Measurements from ENCODE around the gene TRIP10. TPM values are rescaled to one million over a fixed set of nuclear protein-coding genes. Genes with fewer than 3 reads are reported as not detected.
"Not testable (repeated sequence)": the region's sequence is repeated elsewhere in the genome, so short reads cannot be mapped to it uniquely, and the experiment has no call there.

Gene TRIP10
- polyA plus RNA-seq, 3 donors, result 1.5 to 2.4 (median 1.9) TPM

DNA sequence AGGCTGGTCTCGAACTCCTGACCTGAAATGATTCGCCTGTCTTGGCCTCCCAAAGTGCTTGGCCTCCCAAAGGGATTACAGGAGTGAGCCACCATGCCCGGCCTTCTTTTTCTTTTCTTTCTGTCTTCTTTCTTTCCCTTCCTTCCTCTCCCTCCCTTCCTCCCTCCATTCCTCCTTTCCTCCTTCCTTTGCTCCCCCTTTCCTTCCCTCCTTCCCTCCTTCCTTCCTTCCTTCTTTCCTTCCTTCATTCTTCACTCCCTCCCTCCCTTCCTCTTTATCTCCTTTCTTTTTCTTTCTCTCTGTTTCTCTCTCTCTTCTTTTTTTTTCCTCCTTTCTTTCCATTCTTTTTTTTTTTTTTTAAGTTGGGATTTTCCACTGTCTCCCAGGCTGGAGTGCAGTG lies 31.1 kb upstream of the TRIP10 start:
- Histone ChIP-seq H3K27ac (ENCODE audit: low read depth in 1 of 2, low read length in 2 of 2) (no peak overlapping the region), H3K4me2 (replicated peaks; ENCODE audit: extremely low read depth, low read length, poor library complexity, severe bottlenecking) (no peak overlapping the region), H2AFZ (ENCODE audit: insufficient read depth, low read depth, low read length, poor library complexity, severe bottlenecking) (no peak overlapping the region), H3K27me3 (ENCODE audit: control insufficient read depth in 2 of 2, insufficient read depth in 2 of 2, low read length in 2 of 2) (peaks cover 3 to 28% of the 10 kb centered on the region in 2 donors), H3K4me1 (ENCODE audit: control insufficient read depth in 1 of 2, insufficient read depth in 2 of 2, low read length in 2 of 2) (no peaks in the 10 kb centered on the region), H3K9me3 (replicated peaks in 1 of 2; ENCODE audit: control insufficient read depth in 1 of 2, insufficient read depth in 1 of 2, low read length in 2 of 2) (no peaks in the 10 kb centered on the region), H3K79me2 (ENCODE audit: insufficient read depth, low read length) (no peaks in the 10 kb centered on the region), H4K20me1 (ENCODE audit: insufficient read depth, low read length) (no peaks in the 10 kb centered on the region), H3K36me3 (replicated peaks in 1 of 2; ENCODE audit: control insufficient read depth in 1 of 2, insufficient read depth in 2 of 2, low read length in 2 of 2) (no peaks in the 10 kb centered on the region), H3K4me3 (replicated peaks in 1 of 3; ENCODE audit: low read depth in 2 of 3, low read length in 3 of 3) (no peak overlapping the region), H3K9ac (ENCODE audit: insufficient read depth, low read length, poor library complexity, severe bottlenecking) (no peak overlapping the region)
- intact Hi-C loops (cut with micrococcal nuclease), result loop anchor here in 1 of 2 donors (10.0 kb wide), 1 partner anchor 64 kb away; no protein-coding TSS in a partner anchor
- peaks cover 43 to 59% (median 47%) of the 10 kb centered on the region in 3 donors for H3K27me3 Mint-ChIP-seq (ENCODE audit: low read depth in 3 of 3)
- H3K4me1 Mint-ChIP-seq, result peaks cover 9% of the 10 kb centered on the region
- DNase-seq, result no peak
- no peaks in the 10 kb centered on the region for H3K36me3 Mint-ChIP-seq
- TF ChIP-seq, protein P1, sequence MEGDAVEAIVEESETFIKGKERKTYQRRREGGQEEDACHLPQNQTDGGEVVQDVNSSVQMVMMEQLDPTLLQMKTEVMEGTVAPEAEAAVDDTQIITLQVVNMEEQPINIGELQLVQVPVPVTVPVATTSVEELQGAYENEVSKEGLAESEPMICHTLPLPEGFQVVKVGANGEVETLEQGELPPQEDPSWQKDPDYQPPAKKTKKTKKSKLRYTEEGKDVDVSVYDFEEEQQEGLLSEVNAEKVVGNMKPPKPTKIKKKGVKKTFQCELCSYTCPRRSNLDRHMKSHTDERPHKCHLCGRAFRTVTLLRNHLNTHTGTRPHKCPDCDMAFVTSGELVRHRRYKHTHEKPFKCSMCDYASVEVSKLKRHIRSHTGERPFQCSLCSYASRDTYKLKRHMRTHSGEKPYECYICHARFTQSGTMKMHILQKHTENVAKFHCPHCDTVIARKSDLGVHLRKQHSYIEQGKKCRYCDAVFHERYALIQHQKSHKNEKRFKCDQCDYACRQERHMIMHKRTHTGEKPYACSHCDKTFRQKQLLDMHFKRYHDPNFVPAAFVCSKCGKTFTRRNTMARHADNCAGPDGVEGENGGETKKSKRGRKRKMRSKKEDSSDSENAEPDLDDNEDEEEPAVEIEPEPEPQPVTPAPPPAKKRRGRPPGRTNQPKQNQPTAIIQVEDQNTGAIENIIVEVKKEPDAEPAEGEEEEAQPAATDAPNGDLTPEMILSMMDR (IDR thresholded peaks at IDR 0.05), result no peak
- WGBS (ENCODE audit: insufficient coverage), result 91% methylated on average over 3 of the region's 3 CpGs
- peak overlapping the region in 1 of 7 donors; percentile 33 for H3K27ac Mint-ChIP-seq
- peak overlapping the region in 1 of 2 donors; percentile 44 for H3K4me3 Mint-ChIP-seq
- H3K9me3 Mint-ChIP-seq, result peaks cover 0 to 12% (median 0%) of the 10 kb centered on the region in 7 donors

DNA sequence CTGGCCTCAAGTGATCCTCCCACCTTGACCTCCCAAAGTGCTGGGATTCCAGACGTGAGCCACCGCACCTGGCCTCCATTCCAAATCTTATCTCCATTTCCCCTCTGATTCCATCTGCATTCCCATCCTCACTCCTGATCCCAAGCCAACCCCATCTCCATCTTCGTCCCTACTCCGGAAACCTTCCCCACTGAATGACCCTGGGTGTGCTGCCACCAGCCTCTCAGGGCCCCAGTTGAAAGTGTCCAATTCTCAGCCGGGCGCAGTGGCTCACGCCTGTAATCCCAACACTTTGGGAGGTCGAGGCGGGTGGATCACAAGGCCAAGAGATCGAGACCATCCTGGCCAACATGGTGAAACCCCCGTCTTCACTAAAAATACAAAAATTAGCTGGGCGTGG lies 30.6 kb upstream of the TRIP10 start:
- not testable (repeated sequence) for H3K9ac ChIP-seq (ENCODE audit: insufficient read depth, low read length, poor library complexity, severe bottlenecking); DNase-seq; H3K79me2 ChIP-seq (ENCODE audit: insufficient read depth, low read length); H3K4me1 ChIP-seq (ENCODE audit: control insufficient read depth in 1 of 2, insufficient read depth in 2 of 2, low read length in 2 of 2); H3K27ac ChIP-seq (ENCODE audit: low read depth in 1 of 2, low read length in 2 of 2); H3K9me3 ChIP-seq (replicated peaks in 1 of 2; ENCODE audit: control insufficient read depth in 1 of 2, insufficient read depth in 1 of 2, low read length in 2 of 2); H3K4me1 Mint-ChIP-seq; H3K36me3 ChIP-seq (replicated peaks in 1 of 2; ENCODE audit: control insufficient read depth in 1 of 2, insufficient read depth in 2 of 2, low read length in 2 of 2); H2AFZ ChIP-seq (ENCODE audit: insufficient read depth, low read depth, low read length, poor library complexity, severe bottlenecking); H4K20me1 ChIP-seq (ENCODE audit: insufficient read depth, low read length); H3K4me3 ChIP-seq (replicated peaks in 1 of 3; ENCODE audit: low read depth in 2 of 3, low read length in 3 of 3); H3K27ac Mint-ChIP-seq; H3K36me3 Mint-ChIP-seq; H3K4me2 ChIP-seq (replicated peaks; ENCODE audit: extremely low read depth, low read length, poor library complexity, severe bottlenecking)
- intact Hi-C loops (cut with micrococcal nuclease), result loop anchor here in 1 of 2 donors (10.0 kb wide), 1 partner anchor 64 kb away; no protein-coding TSS in a partner anchor
- peak overlapping the region in 1 of 2 donors; percentile 59 for H3K4me3 Mint-ChIP-seq
- H3K9me3 Mint-ChIP-seq, result peaks cover 0 to 12% (median 0%) of the 10 kb centered on the region in 7 donors
- H3K27me3 Mint-ChIP-seq (ENCODE audit: low read depth in 3 of 3), result peaks cover 43 to 56% (median 44%) of the 10 kb centered on the region in 3 donors
- 94% methylated on average over 10 of the region's 12 CpGs for WGBS (ENCODE audit: insufficient coverage)
- H3K27me3 ChIP-seq (ENCODE audit: control insufficient read depth in 2 of 2, insufficient read depth in 2 of 2, low read length in 2 of 2), result peaks cover 3 to 28% of the 10 kb centered on the region in 2 donors
